HL-60 (cell line): Measurements from ENCODE around the gene GTPBP4.

Source experiments
- DNase-seq, 2 experiments: peaks; one replicate each; pipeline ENCODE4 v3.0.0-alpha.2; 2010 to 2020; ENCODE audit warnings: low read depth in 1 of 2, low spot score in 1 of 2
- H3K27ac ChIP-seq: fragments of 250-450 bp; sonication (Bioruptor Pico); replicated peaks from 2 replicates; pipeline ENCODE4 v1.5.1; 2020; ENCODE audit warnings: mild to moderate bottlenecking, moderate library complexity
- H3K27me3 ChIP-seq: fragments of 250-450 bp; sonication (Bioruptor Pico); 2 replicates; pipeline ENCODE4 v1.5.1; 2021; ENCODE audit warnings: mild to moderate bottlenecking, moderate library complexity; ENCODE audit not compliant: insufficient read depth, poor library complexity, severe bottlenecking
- H3K4me3 ChIP-seq: replicated peaks from 2 replicates; pipeline ENCODE4 v1.5.1; 2011; ENCODE audit warnings: mild to moderate bottlenecking, control low read depth, low read length; ENCODE audit not compliant: insufficient read depth
- GABPA ChIP-seq: IDR thresholded peaks from 2 replicates; pipeline ENCODE4 v1.6.1; 2012; ENCODE audit warnings: low read depth
- POLR2AphosphoS5 ChIP-seq: IDR thresholded peaks from 2 replicates; pipeline ENCODE4 v1.6.1; 2012; ENCODE audit warnings: low read depth
- SPI1 ChIP-seq: IDR thresholded peaks from 2 replicates; pipeline ENCODE4 v1.6.1; 2012; ENCODE audit warnings: low read depth, mild to moderate bottlenecking, borderline replicate concordance
- TF ChIP-seq, protein P1 (sequence below): IDR thresholded peaks from one replicate; pipeline ENCODE4 v1.5.1; 2011; ENCODE audit warnings: low read length, control low read depth, inconsistent platforms; ENCODE audit not compliant: insufficient read depth
- TF ChIP-seq, protein P2 (sequence below): IDR thresholded peaks from 2 replicates; pipeline ENCODE4 v1.6.1; 2012; ENCODE audit warnings: low read depth; ENCODE audit not compliant: insufficient replicate concordance

The GTPBP4 gene

DNA sequence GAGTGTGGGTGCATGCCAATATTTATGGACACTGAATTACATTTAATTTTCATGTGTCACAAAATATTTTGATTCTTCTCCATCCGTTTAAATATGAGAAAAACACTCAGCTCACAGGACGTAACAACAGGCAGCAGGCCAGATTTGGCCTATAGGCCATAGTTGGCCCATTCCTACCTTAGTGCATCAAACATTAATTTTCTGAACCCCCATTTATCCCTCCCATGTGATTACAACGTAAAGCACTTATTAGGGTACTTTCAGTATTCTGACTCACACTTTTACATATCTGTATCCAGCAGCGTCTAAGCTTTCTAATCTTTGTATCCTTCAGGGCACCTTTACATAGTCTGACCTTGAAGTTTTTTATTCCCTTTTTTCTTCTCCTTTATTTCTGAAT, 56.7 kb downstream of the GTPBP4 start:
- Histone ChIP-seq H3K27ac (peak overlapping the region; percentile 76), H3K27me3 (no peaks in the 10 kb centered on the region), H3K4me3 (no peak overlapping the region)
- TF ChIP-seq, protein P1, sequence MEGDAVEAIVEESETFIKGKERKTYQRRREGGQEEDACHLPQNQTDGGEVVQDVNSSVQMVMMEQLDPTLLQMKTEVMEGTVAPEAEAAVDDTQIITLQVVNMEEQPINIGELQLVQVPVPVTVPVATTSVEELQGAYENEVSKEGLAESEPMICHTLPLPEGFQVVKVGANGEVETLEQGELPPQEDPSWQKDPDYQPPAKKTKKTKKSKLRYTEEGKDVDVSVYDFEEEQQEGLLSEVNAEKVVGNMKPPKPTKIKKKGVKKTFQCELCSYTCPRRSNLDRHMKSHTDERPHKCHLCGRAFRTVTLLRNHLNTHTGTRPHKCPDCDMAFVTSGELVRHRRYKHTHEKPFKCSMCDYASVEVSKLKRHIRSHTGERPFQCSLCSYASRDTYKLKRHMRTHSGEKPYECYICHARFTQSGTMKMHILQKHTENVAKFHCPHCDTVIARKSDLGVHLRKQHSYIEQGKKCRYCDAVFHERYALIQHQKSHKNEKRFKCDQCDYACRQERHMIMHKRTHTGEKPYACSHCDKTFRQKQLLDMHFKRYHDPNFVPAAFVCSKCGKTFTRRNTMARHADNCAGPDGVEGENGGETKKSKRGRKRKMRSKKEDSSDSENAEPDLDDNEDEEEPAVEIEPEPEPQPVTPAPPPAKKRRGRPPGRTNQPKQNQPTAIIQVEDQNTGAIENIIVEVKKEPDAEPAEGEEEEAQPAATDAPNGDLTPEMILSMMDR: no peak
- no peak for TF ChIP-seq POLR2AphosphoS5
- TF ChIP-seq GABPA: no peak
- TF ChIP-seq SPI1: no peak
- TF ChIP-seq, protein P2, sequence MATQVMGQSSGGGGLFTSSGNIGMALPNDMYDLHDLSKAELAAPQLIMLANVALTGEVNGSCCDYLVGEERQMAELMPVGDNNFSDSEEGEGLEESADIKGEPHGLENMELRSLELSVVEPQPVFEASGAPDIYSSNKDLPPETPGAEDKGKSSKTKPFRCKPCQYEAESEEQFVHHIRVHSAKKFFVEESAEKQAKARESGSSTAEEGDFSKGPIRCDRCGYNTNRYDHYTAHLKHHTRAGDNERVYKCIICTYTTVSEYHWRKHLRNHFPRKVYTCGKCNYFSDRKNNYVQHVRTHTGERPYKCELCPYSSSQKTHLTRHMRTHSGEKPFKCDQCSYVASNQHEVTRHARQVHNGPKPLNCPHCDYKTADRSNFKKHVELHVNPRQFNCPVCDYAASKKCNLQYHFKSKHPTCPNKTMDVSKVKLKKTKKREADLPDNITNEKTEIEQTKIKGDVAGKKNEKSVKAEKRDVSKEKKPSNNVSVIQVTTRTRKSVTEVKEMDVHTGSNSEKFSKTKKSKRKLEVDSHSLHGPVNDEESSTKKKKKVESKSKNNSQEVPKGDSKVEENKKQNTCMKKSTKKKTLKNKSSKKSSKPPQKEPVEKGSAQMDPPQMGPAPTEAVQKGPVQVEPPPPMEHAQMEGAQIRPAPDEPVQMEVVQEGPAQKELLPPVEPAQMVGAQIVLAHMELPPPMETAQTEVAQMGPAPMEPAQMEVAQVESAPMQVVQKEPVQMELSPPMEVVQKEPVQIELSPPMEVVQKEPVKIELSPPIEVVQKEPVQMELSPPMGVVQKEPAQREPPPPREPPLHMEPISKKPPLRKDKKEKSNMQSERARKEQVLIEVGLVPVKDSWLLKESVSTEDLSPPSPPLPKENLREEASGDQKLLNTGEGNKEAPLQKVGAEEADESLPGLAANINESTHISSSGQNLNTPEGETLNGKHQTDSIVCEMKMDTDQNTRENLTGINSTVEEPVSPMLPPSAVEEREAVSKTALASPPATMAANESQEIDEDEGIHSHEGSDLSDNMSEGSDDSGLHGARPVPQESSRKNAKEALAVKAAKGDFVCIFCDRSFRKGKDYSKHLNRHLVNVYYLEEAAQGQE: no peak
- no peak for DNase-seq

DNA sequence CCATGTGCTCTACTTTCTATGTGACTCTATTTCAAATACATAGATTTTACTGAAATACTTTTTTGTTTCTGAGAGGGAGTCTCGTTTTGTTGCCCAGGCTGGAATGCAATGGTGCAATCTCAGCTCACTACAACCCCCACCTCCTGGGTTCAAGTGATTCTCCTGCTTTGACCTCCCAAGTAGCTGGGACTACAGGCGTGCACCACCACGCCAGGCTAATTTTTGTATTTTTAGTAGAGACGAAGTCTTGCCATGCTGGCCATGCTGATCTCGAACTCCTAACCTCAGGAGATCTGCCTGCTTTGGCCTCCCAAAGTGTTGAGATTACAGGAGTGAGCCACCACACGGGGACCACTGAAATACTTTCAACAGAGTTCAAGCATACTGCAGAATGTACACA, 57.2 kb downstream of the GTPBP4 start:
- DNase-seq: no peak
- Histone ChIP-seq H3K4me3 (no peak overlapping the region), H3K27me3 (no peaks in the 10 kb centered on the region), H3K27ac (no peak overlapping the region)
- TF ChIP-seq, protein P2: no peak
- TF ChIP-seq, protein P1: no peak
- TF ChIP-seq SPI1 (no peak), GABPA (no peak), POLR2AphosphoS5 (no peak)

DNA sequence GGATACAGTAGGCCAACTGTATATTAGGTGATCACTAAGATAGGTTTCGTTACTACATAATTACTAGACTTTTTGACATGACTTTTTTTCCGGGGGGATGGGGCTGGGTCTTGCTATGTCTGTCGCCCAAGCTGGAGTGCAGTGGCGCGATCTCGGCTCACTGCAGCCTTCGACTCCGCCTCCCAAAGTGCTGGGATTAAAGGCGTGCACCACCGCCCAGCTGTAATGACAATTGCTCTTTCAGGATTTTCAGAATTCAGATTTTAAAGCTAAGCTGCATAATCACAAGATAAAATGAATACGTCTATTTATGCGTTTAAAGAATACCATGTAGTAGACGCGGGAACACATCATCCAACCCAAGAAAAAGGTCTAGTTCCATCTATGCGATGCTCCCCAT, 59.7 kb downstream of the GTPBP4 start:
- H3K4me3 ChIP-seq: peak overlapping the region; percentile 56
- peak overlapping the region; percentile 93 for H3K27ac ChIP-seq
- TF ChIP-seq POLR2AphosphoS5 (no peak), GABPA (no peak), SPI1 (no peak)
- TF ChIP-seq, protein P2: no peak
- TF ChIP-seq, protein P1: no peak
- H3K27me3 ChIP-seq: no peaks in the 10 kb centered on the region
- no peak for DNase-seq
